ENCODE results near the gene TP53BP2.
"Not testable (repeated sequence)": the region's sequence is repeated elsewhere in the genome, so short reads cannot be mapped to it uniquely, and the experiment has no call there.

TP53BP2 gene

DNA sequence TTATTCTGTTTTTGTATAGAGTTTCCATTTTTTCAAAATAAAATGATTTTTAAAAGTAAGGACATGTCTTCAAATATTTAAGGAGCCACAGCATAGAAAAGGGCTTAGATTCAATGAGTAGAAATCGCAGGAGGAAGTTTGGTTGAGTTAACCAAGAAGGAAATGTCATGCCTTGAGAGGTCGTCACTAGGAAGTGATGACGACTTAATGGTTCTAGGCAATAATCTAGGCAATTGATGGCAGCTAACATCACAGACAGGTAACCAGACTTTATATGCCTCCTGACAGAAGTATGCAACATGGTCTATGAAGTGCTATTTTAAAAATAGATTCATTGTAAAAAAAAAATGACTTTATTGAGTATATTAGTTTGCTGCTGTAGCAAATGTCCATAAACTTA lies 32.1 kb upstream of the TP53BP2 start:
- TF ChIP-seq, protein P1, sequence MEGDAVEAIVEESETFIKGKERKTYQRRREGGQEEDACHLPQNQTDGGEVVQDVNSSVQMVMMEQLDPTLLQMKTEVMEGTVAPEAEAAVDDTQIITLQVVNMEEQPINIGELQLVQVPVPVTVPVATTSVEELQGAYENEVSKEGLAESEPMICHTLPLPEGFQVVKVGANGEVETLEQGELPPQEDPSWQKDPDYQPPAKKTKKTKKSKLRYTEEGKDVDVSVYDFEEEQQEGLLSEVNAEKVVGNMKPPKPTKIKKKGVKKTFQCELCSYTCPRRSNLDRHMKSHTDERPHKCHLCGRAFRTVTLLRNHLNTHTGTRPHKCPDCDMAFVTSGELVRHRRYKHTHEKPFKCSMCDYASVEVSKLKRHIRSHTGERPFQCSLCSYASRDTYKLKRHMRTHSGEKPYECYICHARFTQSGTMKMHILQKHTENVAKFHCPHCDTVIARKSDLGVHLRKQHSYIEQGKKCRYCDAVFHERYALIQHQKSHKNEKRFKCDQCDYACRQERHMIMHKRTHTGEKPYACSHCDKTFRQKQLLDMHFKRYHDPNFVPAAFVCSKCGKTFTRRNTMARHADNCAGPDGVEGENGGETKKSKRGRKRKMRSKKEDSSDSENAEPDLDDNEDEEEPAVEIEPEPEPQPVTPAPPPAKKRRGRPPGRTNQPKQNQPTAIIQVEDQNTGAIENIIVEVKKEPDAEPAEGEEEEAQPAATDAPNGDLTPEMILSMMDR (IDR thresholded peaks at IDR 0.05; ENCODE audit: low read depth, low read length): no peak
- no peak overlapping the region for H3K4me3 ChIP-seq (replicated peaks in 1 of 2; ENCODE audit: low read depth in 2 of 2, low read length in 2 of 2)
- no peak for DNase-seq (ENCODE audit: low read depth in 2 of 2)

DNA sequence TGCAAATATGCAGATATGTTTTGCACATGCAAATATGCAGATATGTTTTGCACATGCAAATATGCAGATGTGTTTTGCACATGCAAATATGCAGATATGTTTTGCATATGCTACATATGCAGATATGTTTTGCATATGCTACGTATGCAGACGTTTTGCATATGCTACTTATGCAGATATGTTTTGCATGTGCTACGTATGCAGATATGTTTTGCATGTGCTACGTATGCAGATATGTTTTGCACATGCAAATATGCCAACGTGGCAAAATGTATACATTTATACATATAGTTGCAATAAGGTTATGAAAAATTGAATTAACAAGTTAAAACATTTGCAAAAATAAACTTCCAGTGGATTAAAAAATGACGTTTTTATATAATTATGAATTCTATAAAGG lies 30.8 kb upstream of the TP53BP2 start:
- TF ChIP-seq, protein P1 (IDR thresholded peaks at IDR 0.05; ENCODE audit: low read depth, low read length): no peak
- no peak for DNase-seq (ENCODE audit: low read depth in 2 of 2)
- H3K4me3 ChIP-seq (replicated peaks in 1 of 2; ENCODE audit: low read depth in 2 of 2, low read length in 2 of 2): no peak overlapping the region

GRCh38 chr1:223873044-223873443 lies 27.3 kb upstream of the TP53BP2 start:
- no peak overlapping the region for H3K4me3 ChIP-seq (replicated peaks in 1 of 2; ENCODE audit: low read depth in 2 of 2, low read length in 2 of 2)
- TF ChIP-seq, protein P1 (IDR thresholded peaks at IDR 0.05; ENCODE audit: low read depth, low read length): no peak
- DNase-seq (ENCODE audit: low read depth in 2 of 2): no peak

GRCh38 chr1:223872308-223872901 lies 26.7 kb upstream of the TP53BP2 start:
- H3K4me3 ChIP-seq (replicated peaks in 1 of 2; ENCODE audit: low read depth in 2 of 2, low read length in 2 of 2): no peak overlapping the region
- TF ChIP-seq, protein P1 (IDR thresholded peaks at IDR 0.05; ENCODE audit: low read depth, low read length): no peak
- DNase-seq (ENCODE audit: low read depth in 2 of 2): peak in 1 of 2 donors; percentile 31

DNA sequence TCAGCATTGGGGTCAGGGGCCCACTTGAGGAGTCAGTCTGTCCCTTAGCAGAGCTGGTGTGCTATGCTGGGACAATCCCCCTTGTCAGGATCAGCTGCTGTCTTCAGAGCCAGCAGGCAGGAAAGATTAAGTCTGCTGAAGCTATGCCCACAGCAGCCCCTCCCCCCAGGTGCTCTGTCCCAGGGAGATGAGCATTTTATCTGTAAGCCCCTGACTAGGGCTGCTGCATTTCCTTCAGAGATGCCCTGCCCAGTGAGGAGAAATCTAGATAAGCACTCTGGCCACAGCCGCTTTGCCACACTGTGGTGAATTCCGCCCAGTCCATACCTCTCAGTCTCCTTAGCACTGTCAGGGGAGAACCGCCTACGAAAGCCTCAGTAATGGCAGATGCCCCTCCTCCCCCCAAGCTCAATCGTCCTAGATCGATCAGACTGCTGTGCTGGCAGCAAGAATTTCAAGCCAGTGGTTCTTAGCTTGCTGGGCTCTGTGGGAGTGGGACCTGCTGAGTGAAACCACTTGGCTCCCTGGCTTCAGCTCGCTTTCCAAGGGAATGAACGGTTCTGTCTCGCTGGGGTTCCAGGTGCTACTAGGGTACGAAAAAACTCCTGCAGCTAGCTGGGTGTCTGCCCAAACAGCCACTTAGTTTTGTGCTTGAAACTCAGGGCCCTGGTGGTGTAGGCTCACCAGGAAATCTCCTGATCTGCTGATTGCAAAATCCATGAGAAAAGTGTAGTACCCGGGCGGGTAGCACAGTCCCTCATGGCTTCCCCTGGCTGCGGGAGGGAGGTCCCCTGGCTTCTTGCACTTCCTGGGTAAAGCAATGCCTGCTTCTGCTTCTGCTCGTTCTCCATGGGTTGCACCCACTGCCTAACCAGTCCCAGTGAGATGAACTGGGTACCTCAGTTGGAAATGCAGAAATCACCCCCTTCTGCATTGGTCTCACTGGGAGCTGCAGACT lies 25.1 kb upstream of the TP53BP2 start:
- DNase-seq (ENCODE audit: low read depth in 2 of 2): no peak
- H3K4me3 ChIP-seq (replicated peaks in 1 of 2; ENCODE audit: low read depth in 2 of 2, low read length in 2 of 2): no peak overlapping the region
- TF ChIP-seq, protein P1 (IDR thresholded peaks at IDR 0.05; ENCODE audit: low read depth, low read length): no peak

- not testable (repeated sequence) for H3K4me3 ChIP-seq (replicated peaks in 1 of 2; ENCODE audit: low read depth in 2 of 2, low read length in 2 of 2); DNase-seq (ENCODE audit: low read depth in 2 of 2)
Observed at GRCh38 chr1:223864599-223865368, 19.0 kb upstream of the TP53BP2 start.

DNA sequence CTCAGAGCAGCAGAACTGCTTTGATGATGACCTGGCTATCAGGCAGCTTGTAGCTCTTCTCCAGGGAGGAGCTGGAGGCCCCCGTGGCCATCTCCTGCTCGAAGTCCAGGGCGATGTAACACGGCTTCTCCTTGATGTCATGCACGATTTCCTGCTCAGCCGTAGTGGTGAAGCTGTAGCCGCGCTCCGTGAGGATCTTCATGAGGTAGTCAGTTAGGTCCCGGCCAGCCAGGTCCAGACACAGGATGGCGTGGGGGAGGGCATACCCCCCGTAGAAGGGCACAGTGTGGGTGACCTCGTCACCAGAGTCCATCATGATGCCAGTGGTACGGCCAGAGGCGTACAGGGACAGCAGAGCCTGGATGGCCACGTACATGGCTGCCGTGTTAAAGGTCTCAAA lies 18.3 kb upstream of the TP53BP2 start:
- TF ChIP-seq, protein P1 (IDR thresholded peaks at IDR 0.05; ENCODE audit: low read depth, low read length): no peak
- no peak overlapping the region for H3K4me3 ChIP-seq (replicated peaks in 1 of 2; ENCODE audit: low read depth in 2 of 2, low read length in 2 of 2)
- no peak for DNase-seq (ENCODE audit: low read depth in 2 of 2)
